IPS DF 19.7 (cell line): Measurements from ENCODE around the gene CLRN1.

Experiments
- DNase-seq: peaks from one replicate; pipeline ENCODE4 v3.0.0-alpha.2; 2013; ENCODE audit warnings: low read depth, low spot score

Gene CLRN1

DNA sequence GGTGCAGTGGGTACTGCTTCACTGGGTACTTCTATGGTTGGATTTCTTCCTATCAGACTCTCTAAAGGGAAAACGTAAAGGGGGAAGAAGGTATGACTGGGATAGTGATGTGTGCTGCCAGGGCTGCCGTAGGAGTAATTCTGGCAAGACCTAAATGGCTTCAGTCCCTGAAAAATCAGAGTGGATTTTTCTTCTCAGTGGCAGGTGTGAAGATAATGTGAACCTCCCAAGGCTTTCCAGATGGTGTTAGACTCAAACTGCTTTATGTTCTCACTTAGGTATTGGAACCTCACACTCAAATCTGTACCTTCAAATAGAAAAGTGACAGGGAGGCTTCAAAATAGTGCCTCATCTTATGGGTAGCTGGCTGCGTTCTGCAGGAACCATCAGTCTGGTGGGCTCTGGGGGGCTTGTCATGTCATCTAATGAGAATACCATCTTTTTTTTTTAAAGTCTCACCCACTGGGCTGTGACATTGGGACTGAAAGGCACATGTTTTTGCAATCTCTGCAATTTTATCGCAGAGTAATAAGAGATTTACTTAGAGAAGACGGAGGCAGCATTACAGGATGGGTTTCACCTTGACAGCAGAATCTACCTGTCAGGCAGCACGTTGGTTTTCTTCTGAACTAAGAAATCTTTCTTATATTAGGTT is 95.8 kb downstream of the CLRN1 start:
- no peak for DNase-seq
